Activated CD8-positive, alpha-beta memory T cell treated with anti-CD3 and anti-CD28 coated beads, Interleukin-2, amount 50 U/mL, for 4 hours (primary cell): ENCODE data around the gene NRROS.

Experiments
- DNase-seq: peaks from one replicate; pipeline ENCODE4 v3.0.0-alpha.2; 2020

NRROS gene

DNA sequence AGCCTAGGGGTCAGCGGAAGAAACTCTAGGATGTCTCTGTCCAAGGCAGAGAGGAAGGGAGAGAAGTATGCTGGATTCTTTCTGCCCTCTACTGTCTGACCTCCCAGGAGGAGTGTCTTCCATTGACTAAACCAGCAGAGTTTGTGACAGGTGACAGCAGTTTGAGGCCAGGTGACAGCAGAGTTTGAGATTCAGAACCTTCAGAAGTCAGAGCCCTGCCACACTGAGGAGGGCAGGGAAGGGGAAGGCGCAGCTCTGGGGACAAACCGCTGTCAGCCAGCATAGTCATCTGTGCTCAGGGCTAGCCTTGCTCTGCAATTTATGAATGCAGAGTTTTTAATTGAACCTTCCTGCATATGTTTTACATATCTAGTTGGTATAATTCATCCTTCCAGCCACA lies 12.3 kb downstream of the NRROS start:
- no peak for DNase-seq

DNA sequence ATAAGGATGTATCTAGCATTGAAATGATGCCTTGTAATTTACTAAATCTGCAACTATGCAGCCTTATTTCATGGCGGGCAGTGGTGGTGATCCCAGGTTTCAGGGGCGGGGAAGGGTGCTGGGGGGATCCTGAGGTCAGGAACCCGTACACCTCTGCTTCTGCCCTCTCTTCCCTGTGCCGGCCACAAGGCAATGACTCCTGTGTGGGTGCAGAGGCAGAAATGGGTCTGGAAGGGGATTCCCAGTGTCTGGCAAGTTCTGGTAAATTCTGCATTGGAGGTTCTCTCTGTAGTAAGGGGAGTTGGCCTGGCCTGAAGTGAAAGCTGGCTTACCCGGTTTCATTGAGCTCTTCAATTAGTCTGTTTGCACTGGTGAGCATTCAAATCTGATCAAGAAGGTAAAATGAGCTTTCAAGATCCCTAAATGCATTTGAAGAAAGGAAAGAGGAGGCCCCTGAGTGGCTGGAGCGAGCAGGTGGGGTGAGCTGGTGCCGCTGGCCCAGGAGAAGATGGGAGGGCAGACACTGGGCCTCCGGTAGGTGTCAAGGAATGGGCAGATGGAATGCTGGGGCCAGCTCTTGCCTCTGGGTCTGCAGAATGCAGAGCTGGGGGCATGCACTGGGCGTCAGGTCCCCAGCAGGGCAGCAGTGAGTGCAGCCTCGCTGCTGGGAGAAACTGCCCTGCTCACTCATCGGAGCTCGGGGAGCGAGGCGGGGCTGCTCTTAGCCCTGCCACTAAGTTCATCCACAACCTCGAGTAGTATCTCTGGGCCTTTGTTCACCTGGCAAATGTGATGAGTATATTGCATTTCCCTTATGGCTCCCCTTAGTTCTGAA lies 13.7 kb downstream of the NRROS start:
- no peak for DNase-seq

DNA sequence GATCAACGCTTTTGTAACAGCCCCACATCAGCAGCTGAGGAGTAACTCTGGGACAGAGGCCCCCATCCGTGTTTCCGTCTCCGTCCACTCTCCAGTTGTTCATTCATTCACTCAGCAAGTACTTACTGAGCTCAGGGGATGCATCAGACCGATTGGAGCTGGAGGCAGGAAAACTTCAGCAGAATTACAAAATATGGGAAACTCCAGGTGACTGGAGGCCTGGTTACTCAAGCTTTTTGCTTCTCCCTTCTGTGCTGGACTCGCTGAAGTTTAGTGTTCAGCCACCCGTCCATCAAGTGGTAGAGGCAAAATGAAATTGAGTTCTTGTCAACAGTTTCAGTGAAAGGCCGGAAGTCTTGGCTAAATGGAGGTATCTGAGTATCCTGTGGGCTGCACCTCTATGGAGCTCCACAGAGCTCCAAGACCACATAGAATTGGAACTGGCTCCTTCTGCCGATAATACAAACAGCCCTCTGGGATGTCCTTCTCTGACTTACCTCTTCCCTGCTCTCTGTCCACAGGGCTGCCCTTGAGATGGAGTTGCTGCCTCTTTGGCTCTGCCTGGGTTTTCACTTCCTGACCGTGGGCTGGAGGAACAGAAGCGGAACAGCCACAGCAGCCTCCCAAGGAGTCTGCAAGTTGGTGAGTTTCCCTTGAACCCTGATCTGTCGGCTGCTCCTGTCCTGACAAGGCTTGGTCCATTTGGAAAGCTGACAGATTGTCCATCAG lies 14.7 kb downstream of the NRROS start:
- DNase-seq, result no peak

DNA sequence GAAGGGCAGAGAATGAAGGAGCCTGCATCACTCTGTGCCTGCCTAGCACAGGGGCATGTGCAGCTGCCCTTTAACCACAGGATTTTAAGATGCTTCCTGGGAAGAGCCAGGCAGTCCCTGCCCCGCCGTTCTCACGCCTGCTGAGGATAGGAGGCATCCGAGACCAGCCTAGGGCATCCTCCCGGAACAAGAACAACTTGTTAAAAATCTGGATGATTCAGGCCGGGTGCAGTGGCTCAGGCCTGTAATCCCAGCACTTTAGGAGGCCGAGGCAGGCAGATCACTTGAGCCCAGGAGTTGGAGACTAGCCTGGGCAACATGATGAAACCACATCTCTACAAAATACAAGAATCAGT lies 15.2 kb downstream of the NRROS start:
- DNase-seq, result peak; percentile 6

DNA sequence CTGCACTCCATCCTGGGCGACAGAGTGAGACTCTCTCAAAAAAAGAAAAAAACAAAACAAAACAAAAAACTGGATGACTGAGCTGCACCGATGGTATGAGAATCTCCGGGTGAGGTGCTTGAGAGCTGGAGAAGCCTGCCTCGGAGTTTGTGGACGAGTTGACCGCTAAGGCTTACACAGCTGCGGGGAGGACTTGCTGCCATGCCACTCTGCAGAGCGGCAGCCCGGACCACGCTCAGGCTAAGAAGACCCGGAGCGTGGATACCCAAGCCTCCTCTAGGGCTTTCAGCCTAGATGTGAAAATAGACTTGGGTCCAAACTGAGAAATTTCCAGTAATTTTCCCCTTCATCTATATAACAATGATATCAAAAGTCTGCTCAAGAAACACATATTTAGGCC lies 16.0 kb downstream of the NRROS start:
- peak; percentile 6 for DNase-seq

DNA sequence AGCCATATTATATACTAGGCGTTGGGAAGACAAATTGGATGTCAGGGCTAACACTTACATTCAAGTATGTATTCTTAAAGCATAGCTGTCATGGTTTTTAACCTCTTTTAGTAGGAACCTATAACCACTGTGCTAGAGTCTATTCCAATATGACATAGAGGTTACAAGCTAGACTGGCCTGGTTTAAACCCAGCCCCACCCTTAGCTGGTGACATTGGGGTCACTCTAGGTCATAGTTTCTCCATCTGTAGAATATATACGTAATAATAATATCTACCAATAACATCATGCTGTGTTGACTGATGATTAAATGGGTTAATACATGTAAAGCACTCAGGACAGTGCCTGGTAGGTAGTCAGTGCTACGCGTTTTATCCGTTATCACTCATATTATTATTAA lies 16.7 kb downstream of the NRROS start:
- DNase-seq, result no peak

DNA sequence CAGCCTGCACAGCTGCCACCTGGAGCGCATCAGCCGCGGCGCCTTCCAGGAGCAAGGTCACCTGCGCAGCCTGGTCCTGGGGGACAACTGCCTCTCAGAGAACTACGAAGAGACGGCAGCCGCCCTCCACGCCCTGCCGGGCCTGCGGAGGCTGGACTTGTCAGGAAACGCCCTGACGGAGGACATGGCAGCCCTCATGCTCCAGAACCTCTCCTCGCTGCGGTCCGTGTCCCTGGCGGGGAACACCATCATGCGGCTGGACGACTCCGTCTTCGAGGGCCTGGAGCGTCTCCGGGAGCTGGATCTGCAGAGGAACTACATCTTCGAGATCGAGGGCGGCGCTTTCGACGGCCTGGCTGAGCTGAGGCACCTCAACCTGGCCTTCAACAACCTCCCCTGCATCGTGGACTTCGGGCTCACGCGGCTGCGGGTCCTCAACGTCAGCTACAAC lies 20.4 kb downstream of the NRROS start:
- DNase-seq, result no peak

DNA sequence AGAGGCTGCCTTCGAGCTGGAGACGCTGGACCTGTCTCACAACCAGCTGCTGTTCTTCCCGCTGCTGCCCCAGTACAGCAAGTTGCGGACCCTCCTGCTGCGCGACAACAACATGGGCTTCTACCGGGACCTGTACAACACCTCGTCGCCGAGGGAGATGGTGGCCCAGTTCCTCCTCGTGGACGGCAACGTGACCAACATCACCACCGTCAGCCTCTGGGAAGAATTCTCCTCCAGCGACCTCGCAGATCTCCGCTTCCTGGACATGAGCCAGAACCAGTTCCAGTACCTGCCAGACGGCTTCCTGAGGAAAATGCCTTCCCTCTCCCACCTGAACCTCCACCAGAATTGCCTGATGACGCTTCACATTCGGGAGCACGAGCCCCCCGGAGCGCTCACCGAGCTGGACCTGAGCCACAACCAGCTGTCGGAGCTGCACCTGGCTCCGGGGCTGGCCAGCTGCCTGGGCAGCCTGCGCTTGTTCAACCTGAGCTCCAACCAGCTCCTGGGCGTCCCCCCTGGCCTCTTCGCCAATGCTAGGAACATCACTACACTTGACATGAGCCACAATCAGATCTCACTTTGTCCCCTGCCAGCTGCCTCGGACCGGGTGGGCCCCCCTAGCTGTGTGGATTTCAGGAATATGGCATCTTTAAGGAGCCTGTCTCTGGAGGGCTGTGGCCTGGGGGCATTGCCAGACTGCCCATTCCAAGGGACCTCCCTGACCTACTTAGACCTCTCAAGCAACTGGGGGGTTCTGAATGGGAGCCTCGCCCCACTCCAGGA lies 21.1 kb downstream of the NRROS start:
- no peak for DNase-seq

DNA sequence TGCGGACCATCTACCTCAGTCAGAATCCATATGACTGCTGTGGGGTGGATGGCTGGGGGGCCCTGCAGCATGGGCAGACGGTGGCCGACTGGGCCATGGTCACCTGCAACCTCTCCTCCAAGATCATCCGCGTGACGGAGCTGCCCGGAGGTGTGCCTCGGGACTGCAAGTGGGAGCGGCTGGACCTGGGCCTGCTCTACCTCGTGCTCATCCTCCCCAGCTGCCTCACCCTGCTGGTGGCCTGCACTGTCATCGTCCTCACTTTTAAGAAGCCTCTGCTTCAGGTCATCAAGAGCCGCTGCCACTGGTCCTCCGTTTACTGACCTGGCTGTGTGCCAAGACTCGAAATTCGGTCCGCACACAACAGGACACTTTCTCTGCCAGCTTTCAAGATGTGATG lies 21.9 kb downstream of the NRROS start:
- no peak for DNase-seq

DNA sequence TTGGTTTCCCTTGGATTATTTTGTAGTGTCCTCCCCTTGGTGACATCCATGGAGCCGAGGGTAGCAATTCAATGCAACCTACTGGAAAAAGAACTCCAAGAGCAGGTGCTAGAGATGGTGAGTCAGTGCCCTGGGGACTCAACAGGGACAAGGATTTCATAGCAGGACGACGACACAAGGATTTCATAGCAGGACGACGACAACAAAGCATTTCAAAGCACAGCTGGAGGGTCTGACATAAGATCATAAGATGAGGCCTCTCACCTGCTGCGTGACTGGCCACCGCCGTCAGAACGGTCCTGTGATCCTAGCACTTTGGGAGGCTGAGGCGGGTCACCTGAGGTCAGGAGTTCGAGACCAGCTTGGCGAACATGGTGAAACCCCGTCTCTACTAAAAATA lies 22.5 kb downstream of the NRROS start:
- no peak for DNase-seq

DNA sequence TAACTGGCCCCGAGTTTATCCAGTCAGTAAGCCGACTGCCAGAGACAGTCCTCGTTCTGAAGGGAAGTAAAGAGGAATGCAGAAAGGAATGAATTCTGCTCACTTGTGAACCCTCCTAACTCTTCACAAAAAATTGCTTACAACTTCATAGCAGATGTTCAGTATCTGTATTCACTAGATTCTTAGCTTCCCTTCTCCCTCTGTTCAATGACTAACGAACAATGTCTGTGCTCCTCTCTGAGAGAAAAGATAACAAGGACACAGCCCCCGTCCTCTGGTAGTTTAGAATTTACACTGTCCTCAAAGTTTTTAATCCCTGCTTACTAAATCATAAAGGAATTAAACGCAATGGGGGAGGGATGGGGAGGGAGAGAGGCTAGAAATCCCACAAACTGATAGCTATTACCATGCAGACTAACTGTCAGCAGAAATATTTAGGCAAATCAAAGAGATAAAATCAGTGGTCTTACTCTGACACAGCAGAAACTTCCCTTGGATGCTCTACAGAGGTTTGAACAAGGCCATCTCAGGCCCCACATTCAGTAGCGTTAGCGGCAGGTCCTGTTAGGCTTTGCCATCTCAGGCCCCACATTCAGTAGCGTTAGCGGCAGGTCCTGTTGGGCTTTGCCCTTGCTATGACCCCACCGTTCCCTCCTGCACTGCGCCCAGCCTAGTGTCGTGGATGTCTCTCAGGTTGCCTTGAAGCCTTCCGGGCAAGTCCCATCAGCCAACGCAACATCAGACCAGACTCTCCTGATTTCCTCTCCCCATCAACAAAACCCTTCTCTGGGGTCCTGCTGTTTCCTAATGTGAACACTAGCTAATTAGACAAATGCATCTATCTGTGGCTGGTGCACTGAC lies 23.4 kb downstream of the NRROS start:
- DNase-seq, result no peak

DNA sequence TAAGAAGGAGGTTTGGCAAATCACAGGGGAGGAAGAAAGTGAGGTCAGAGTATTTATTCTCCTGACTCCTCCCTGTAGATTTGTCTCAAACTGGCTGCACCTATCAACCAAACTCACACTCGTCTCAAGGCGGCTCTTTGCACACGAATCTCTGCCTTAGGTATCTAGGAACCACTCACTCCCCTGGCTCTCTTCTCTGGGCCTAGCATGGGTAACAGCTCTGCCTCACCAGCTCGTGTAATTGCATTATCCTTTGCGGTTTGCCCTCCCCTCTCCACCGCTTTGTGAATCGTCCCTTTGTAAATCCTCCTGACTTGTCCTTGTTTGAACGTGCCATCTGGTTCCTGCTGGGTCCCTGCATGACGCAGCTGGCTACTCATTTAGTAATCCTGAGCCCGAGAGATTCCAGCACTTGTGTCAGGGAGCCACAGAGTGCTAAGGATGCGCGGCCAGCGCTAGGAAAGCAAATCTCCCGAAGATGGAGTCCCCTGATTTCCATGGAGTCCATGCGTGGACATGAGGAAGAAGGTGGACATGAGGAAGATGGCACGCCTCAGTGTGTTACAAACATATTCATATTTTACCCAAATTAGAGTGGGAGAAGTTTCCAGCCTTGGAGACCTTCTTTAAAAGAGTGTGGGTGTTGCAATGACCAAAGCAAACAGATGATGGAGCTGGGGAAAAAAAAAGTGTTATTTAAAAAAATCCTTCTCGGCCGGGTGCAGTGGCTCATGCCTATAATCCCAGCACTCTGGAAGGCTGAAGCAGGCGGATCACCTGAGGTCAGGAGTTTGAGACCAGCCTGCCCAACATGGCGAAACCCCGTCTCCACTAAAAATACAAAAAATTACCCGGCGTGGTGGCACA lies 26.7 kb downstream of the NRROS start:
- DNase-seq, result no peak

DNA sequence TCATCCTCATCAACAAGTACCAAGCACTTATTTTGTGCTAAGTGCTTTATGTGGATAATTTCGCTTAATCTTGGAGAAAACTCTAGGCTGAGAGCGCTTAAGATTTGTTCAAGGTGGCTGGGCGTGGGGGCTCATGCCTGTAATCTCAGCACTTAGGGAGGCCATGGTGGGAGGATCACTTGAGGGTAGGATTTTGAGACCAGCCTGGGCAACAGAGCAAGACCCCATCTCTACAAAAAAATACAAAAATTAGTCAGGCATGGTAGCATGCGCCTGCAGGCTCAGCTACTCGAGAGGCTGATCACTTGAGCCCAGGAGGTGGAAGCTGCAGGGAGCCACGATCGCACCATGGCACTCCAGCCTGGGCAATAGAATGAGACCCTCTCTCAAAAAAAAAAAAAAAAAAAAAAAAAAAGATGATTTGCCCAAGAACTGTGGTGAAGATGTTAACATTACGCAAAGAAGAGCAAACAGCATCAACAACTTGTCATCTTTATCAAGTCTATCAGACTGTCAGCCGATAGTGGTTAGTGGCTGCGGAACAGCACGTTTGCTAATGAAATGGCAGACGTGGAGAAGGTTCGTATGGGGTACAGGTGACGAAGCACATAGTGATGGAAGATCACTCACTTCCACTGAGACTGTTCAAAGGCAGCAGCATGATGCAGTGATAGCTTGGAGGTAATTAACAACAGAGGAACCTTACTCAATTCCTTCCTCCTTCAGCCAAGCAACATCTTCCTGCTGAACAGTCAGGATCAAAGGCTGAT lies 27.7 kb downstream of the NRROS start:
- DNase-seq, result no peak

DNA sequence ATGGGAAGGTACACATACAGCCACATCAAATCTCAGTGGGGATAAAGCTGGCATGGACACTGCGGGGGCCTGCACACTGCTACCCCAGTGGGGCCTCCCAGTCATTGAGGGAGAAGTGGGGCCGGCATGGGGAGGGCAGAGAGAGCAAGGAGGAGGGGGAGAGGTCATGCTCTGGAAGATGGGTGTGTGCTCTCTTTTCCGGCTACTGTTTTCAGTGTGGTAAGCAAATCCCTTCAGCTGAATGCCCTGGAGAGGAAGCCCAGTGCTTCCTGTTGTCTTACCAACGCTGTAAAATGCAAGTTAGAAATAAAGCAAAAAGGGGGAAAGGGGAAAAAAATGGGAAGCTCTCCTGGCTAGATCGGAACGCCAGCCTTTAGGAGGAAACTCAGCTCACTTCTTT lies 30.8 kb downstream of the NRROS start:
- no peak for DNase-seq

DNA sequence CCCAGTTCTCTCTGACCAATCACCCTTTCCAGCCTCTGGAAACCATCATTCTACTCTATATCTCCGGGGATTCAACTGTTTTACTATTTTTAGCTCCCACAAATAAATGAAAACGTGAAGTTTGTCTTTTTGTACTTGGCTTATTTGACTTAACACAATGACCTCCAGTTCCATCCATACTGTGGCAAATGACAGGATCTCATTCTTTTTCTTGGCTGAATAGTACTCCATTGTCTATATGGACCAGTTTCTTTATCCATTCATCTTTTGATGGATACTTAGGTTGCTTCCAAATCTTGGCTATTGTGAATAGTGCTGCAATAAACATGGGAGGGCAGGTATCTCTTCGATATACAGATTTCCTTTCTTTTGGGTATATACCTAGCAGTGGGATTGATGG lies 34.1 kb downstream of the NRROS start:
- no peak for DNase-seq

DNA sequence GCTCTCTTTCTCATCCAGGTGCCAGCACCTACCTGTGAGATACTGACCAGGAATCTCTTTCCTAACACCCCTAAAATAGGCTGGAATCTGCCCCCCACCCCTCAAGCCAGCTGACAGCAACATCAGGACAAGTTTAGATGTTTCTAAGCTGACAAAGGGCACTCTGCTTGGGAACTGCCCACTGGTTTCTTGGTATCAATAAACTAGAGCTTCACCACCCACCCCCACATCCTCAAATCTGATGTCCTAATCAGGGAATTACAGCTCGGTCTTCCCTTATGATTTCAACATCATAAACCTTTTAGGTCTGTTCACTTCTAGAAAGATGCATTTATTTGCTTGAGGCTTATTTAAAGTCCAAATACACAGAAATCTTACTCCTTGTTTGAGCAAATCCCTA lies 37.9 kb downstream of the NRROS start:
- no peak for DNase-seq

DNA sequence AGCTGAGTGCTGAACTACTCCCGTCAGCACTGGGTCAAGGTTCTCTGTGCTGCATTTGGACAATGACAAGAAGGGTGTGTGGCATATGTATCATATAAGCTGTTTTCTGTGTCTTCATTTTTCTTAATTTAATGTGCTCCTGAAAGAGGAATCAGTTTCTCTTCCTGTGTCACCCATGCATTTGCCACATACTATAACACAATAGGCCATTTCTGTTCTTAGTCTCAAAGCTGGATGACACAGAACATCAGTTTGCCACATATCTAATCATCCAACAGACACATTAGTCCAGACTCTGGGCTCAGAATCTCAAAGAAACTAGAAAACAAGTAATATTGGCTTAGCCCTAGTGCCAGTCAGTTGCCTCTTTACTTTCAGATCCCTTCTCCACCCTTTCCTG lies 38.4 kb downstream of the NRROS start:
- DNase-seq, result no peak

DNA sequence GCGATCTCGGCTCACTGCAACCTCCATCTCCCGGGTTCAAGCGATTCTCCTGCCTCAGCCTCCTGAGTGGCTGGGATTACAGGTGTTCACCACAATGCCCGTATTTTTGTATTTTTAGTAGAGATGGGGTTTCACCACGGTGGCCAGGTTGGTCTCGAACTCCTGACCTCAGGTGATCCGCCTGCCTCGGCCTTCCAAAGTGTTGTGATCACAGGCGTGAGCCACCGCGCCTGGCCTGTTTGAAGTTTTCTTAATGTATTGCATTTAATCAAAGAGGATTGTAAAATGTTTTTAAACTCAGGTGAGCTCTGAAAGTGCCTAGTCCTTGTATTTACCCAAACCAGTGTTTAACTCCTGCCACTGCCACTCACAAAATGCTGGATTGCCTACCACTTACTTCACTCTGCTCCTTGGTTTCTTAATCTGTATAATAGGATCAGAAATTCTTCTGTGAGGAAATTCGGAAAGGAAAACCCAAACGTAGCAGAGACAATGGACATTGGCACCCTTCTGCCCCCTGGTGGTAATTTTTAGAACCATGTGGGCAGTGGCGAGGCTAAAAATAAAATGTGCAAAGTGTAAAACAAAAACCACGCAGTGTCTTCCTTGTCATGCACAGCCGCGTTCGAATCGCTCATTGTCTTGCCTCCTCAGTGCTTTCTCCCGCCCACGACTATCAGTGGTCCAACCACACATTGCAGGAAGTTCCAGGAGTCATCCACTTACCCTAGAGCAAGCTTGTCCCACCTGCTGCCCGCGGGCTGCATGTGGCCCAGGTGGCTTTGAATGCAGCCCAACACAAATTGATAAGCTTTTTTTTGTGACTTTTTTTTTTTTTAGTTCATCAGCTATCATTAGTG lies 45.3 kb downstream of the NRROS start:
- peak; percentile 65 for DNase-seq

DNA sequence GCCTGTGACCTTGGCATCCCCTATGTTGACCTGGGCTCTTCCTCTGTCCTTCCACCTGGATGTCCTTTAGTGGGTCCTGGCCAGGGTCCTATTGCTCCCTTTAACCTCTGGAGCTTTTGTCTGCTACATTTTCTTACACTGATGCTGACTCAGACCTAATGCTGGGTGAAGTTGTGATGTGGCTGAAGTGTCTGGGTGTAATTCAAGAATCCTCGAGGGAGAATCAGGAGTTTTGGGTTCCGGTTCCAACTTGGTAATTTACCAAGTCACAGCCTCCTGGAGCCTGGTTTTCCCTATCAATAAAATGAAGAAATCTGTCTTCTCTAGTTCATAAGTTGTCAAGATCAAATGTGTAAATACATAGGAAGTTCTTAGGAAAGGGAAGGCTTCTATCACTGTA lies 46.9 kb downstream of the NRROS start:
- DNase-seq, result no peak

DNA sequence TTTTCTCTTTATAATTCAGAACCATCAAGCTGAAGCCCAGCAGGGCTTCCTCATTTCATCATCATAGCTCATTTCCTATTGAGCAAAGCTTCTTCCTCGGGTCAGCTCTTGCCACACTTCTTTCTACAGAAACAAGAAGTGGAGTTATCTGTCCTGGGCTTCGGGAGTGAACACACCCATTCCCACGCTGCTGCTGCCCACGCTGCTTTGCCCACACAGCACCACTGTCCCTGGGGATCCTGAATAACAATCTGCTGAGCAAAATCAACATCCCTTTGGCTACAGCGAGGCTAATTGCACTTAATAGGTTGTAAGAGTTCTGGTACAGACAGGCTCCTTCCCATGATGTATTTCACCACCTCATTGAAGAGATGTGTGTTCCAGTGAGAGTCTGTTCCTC lies 48.9 kb downstream of the NRROS start:
- DNase-seq, result no peak
